ENCODE results near the gene LRRC71. TPM values are rescaled to one million over a fixed set of nuclear protein-coding genes. Genes with fewer than 3 reads are reported as not detected.

The LRRC71 gene
- total and polyA plus RNA-seq, 2 experiments from 2014 or later = 0.24 TPM; not detected in 1

DNA sequence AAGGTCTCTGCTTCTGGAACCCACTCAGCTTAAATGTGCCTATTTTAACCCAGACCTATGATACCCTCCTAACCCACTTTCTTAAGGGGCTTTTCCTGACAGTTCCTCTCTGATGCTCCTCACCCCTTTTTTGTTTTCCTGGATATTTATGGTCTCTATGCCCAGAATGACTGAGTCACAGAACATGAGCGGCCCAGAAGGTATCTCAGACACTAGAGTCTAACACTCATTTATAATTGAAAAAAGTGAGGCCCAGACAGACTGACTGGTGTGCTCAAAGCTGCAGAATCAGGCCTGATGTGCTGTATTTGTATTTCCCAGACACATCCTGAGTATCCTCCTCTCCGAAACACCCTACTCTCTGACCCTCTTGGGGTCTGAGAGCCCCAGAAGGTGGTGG is 44.0 kb downstream of the LRRC71 start:
- H3K4me3 Mint-ChIP-seq = no peak overlapping the region
- H3K9me2 ChIP-seq (ENCODE audit: insufficient read depth) = no peaks in the 10 kb centered on the region
- peaks cover 6% of the 10 kb centered on the region for H3K27me3 Mint-ChIP-seq (ENCODE audit: insufficient read depth, low read depth, poor library complexity)
- no peaks in the 10 kb centered on the region for H3K9me3 Mint-ChIP-seq
- H3K27me3 ChIP-seq (ENCODE audit: insufficient read depth) = no peaks in the 10 kb centered on the region
- H3K36me3 ChIP-seq (ENCODE audit: insufficient read depth) = peaks cover 11% of the 10 kb centered on the region
- H3K4me1 ChIP-seq (ENCODE audit: insufficient read depth) = no peaks in the 10 kb centered on the region
- no peaks in the 10 kb centered on the region for H3K4me1 Mint-ChIP-seq
- peaks cover 50% of the 10 kb centered on the region for H3K36me3 Mint-ChIP-seq (ENCODE audit: low read depth)
- no peak for DNase-seq (ENCODE audit: low spot score)
- ATAC-seq = no peak
- H2AFZ ChIP-seq = no peak overlapping the region
- H3K4me3 ChIP-seq = no peak overlapping the region
- no peaks in the 10 kb centered on the region for H3F3A ChIP-seq (replicated peaks; ENCODE audit: low read depth)
- H4K20me1 ChIP-seq (replicated peaks; ENCODE audit: insufficient read depth) = no peaks in the 10 kb centered on the region
- H3K27ac ChIP-seq (ENCODE audit: low read depth) = no peak overlapping the region
- no peak overlapping the region for H3K27ac Mint-ChIP-seq
- H3K79me2 ChIP-seq (replicated peaks; ENCODE audit: insufficient read depth) = no peaks in the 10 kb centered on the region
- no peak for TF ChIP-seq CTCF (conservative IDR thresholded peaks at IDR 0.05; ENCODE audit: low read depth in 2 of 2)
- no peak for TF ChIP-seq EZH2phosphoT487 (IDR thresholded peaks at IDR 0.05; ENCODE audit: unreplicated experiment)
- no peak overlapping the region for H3K4me2 ChIP-seq

DNA sequence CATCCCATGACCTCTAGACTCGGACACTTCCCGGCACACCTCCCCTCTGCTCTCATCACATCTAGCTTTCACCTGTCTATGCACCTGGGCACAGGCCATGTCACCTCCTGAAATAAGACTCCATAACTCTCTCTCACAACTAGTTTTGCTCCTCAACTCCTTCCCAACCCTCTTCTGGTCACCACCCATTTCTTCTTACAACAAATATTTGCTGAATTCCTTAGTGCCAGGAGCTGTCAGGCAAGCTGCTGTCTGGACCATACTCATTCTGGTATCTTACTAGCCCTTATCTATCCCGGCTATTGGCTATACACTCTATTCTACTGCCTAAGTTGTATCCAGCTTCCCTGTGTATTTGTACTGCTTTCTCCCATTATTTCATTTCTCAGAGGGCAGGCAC is 49.1 kb downstream of the LRRC71 start:
- Histone ChIP-seq H3K9me2 (ENCODE audit: insufficient read depth) (peaks cover 3% of the 10 kb centered on the region; the same call in 1 of the 2 replicates), H3K4me2 (no peak overlapping the region), H4K20me1 (replicated peaks; ENCODE audit: insufficient read depth) (0 out of 2 replicates have a peak, but pooled peaks cover 4% of the 10 kb centered on the region), H2AFZ (no peak overlapping the region), H3K27ac (ENCODE audit: low read depth) (peak overlapping the region; percentile 45; the same call in 1 of the 2 replicates), H3K36me3 (ENCODE audit: insufficient read depth) (0 out of 2 replicates have a peak, but pooled peaks cover 11% of the 10 kb centered on the region), H3F3A (replicated peaks; ENCODE audit: low read depth) (no peaks in the 10 kb centered on the region), H3K4me1 (ENCODE audit: insufficient read depth) (no peaks in the 10 kb centered on the region), H3K79me2 (replicated peaks; ENCODE audit: insufficient read depth) (no peaks in the 10 kb centered on the region), H3K27me3 (ENCODE audit: insufficient read depth) (no peaks in the 10 kb centered on the region), H3K4me3 (no peak overlapping the region)
- Mint-ChIP-seq H3K4me1 (peaks cover 1% of the 10 kb centered on the region; the same call in 2 of the 3 replicates), H3K9me3 (no peaks in the 10 kb centered on the region), H3K36me3 (ENCODE audit: low read depth) (peaks cover 32% of the 10 kb centered on the region), H3K27ac (no peak overlapping the region), H3K27me3 (ENCODE audit: insufficient read depth, low read depth, poor library complexity) (peaks cover 2% of the 10 kb centered on the region), H3K4me3 (no peak overlapping the region)
- ATAC-seq (no peak), DNase-seq (ENCODE audit: low spot score) (no peak)
- no peak for TF ChIP-seq ZNF462 (CRISPR knock-in tag; IDR thresholded peaks at IDR 0.05)
- TF ChIP-seq NANOG (IDR thresholded peaks at IDR 0.05; ENCODE audit: borderline replicate concordance) = no peak
- TF ChIP-seq POLR2AphosphoS5 (IDR thresholded peaks at IDR 0.05; ENCODE audit: low read depth) = no peak
- TF ChIP-seq CREB1 (CRISPR knock-in tag; IDR thresholded peaks at IDR 0.05; ENCODE audit: low read depth) = no peak
- no peak for TF ChIP-seq ETS1 (IDR thresholded peaks at IDR 0.05)
- TF ChIP-seq EZH2 (IDR thresholded peaks at IDR 0.05; ENCODE audit: low read depth, unreplicated experiment) = no peak
- TF ChIP-seq, protein P1, sequence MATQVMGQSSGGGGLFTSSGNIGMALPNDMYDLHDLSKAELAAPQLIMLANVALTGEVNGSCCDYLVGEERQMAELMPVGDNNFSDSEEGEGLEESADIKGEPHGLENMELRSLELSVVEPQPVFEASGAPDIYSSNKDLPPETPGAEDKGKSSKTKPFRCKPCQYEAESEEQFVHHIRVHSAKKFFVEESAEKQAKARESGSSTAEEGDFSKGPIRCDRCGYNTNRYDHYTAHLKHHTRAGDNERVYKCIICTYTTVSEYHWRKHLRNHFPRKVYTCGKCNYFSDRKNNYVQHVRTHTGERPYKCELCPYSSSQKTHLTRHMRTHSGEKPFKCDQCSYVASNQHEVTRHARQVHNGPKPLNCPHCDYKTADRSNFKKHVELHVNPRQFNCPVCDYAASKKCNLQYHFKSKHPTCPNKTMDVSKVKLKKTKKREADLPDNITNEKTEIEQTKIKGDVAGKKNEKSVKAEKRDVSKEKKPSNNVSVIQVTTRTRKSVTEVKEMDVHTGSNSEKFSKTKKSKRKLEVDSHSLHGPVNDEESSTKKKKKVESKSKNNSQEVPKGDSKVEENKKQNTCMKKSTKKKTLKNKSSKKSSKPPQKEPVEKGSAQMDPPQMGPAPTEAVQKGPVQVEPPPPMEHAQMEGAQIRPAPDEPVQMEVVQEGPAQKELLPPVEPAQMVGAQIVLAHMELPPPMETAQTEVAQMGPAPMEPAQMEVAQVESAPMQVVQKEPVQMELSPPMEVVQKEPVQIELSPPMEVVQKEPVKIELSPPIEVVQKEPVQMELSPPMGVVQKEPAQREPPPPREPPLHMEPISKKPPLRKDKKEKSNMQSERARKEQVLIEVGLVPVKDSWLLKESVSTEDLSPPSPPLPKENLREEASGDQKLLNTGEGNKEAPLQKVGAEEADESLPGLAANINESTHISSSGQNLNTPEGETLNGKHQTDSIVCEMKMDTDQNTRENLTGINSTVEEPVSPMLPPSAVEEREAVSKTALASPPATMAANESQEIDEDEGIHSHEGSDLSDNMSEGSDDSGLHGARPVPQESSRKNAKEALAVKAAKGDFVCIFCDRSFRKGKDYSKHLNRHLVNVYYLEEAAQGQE (IDR thresholded peaks at IDR 0.05; ENCODE audit: unreplicated experiment) = no peak
- TF ChIP-seq ZNF114 (CRISPR knock-in tag; IDR thresholded peaks at IDR 0.05) = no peak

Data from GM23338 (cell line).